HL-60 (cell line): Measurements from ENCODE around the gene PKD1L1.
"Not testable (repeated sequence)": the region's sequence is repeated elsewhere in the genome, so short reads cannot be mapped to it uniquely, and the experiment has no call there.

Experiments
- DNase-seq, 2 experiments: peaks; one replicate each; pipeline ENCODE4 v3.0.0-alpha.2; 2010 to 2020; ENCODE audit warnings: low read depth in 1 of 2, low spot score in 1 of 2
- H3K27ac ChIP-seq: fragments of 250-450 bp; sonication (Bioruptor Pico); replicated peaks from 2 replicates; pipeline ENCODE4 v1.5.1; 2020; ENCODE audit warnings: mild to moderate bottlenecking, moderate library complexity
- H3K27me3 ChIP-seq: fragments of 250-450 bp; sonication (Bioruptor Pico); 2 replicates; pipeline ENCODE4 v1.5.1; 2021; ENCODE audit warnings: mild to moderate bottlenecking, moderate library complexity; ENCODE audit not compliant: insufficient read depth, poor library complexity, severe bottlenecking
- H3K4me3 ChIP-seq: replicated peaks from 2 replicates; pipeline ENCODE4 v1.5.1; 2011; ENCODE audit warnings: mild to moderate bottlenecking, control low read depth, low read length; ENCODE audit not compliant: insufficient read depth
- GABPA ChIP-seq: IDR thresholded peaks from 2 replicates; pipeline ENCODE4 v1.6.1; 2012; ENCODE audit warnings: low read depth
- POLR2AphosphoS5 ChIP-seq: IDR thresholded peaks from 2 replicates; pipeline ENCODE4 v1.6.1; 2012; ENCODE audit warnings: low read depth
- SPI1 ChIP-seq: IDR thresholded peaks from 2 replicates; pipeline ENCODE4 v1.6.1; 2012; ENCODE audit warnings: low read depth, mild to moderate bottlenecking, borderline replicate concordance
- TF ChIP-seq, protein P1 (sequence below): IDR thresholded peaks from 2 replicates; pipeline ENCODE4 v1.6.1; 2012; ENCODE audit warnings: low read depth; ENCODE audit not compliant: insufficient replicate concordance
- TF ChIP-seq, protein P2 (sequence below): IDR thresholded peaks from one replicate; pipeline ENCODE4 v1.5.1; 2011; ENCODE audit warnings: low read length, control low read depth, inconsistent platforms; ENCODE audit not compliant: insufficient read depth

Gene PKD1L1

DNA sequence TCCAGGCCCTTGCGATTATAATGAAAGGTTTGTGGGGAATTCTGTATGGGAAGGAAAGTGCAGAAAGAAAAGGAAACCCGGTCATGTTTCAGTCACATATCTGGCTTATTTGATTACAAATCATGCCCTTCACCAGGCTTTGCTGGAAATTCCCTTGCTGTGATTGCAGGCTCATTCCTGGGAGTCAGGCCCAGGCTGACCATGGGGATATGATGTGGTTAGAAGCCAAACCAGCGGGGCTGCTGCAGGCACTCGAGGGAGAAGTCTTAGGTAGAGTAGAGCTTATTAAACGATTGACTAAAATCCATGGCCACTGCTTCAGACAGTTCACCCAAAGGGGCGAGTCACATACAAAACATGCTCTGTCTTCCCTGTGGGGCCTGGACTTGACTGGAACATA, 16.2 kb downstream of the PKD1L1 start:
- DNase-seq: no peak
- TF ChIP-seq GABPA: no peak
- no peak for TF ChIP-seq POLR2AphosphoS5
- no peak for TF ChIP-seq SPI1
- TF ChIP-seq, protein P1, sequence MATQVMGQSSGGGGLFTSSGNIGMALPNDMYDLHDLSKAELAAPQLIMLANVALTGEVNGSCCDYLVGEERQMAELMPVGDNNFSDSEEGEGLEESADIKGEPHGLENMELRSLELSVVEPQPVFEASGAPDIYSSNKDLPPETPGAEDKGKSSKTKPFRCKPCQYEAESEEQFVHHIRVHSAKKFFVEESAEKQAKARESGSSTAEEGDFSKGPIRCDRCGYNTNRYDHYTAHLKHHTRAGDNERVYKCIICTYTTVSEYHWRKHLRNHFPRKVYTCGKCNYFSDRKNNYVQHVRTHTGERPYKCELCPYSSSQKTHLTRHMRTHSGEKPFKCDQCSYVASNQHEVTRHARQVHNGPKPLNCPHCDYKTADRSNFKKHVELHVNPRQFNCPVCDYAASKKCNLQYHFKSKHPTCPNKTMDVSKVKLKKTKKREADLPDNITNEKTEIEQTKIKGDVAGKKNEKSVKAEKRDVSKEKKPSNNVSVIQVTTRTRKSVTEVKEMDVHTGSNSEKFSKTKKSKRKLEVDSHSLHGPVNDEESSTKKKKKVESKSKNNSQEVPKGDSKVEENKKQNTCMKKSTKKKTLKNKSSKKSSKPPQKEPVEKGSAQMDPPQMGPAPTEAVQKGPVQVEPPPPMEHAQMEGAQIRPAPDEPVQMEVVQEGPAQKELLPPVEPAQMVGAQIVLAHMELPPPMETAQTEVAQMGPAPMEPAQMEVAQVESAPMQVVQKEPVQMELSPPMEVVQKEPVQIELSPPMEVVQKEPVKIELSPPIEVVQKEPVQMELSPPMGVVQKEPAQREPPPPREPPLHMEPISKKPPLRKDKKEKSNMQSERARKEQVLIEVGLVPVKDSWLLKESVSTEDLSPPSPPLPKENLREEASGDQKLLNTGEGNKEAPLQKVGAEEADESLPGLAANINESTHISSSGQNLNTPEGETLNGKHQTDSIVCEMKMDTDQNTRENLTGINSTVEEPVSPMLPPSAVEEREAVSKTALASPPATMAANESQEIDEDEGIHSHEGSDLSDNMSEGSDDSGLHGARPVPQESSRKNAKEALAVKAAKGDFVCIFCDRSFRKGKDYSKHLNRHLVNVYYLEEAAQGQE: no peak
- TF ChIP-seq, protein P2, sequence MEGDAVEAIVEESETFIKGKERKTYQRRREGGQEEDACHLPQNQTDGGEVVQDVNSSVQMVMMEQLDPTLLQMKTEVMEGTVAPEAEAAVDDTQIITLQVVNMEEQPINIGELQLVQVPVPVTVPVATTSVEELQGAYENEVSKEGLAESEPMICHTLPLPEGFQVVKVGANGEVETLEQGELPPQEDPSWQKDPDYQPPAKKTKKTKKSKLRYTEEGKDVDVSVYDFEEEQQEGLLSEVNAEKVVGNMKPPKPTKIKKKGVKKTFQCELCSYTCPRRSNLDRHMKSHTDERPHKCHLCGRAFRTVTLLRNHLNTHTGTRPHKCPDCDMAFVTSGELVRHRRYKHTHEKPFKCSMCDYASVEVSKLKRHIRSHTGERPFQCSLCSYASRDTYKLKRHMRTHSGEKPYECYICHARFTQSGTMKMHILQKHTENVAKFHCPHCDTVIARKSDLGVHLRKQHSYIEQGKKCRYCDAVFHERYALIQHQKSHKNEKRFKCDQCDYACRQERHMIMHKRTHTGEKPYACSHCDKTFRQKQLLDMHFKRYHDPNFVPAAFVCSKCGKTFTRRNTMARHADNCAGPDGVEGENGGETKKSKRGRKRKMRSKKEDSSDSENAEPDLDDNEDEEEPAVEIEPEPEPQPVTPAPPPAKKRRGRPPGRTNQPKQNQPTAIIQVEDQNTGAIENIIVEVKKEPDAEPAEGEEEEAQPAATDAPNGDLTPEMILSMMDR: no peak
- H3K27ac ChIP-seq: no peak overlapping the region
- H3K27me3 ChIP-seq: no peaks in the 10 kb centered on the region
- no peak overlapping the region for H3K4me3 ChIP-seq

DNA sequence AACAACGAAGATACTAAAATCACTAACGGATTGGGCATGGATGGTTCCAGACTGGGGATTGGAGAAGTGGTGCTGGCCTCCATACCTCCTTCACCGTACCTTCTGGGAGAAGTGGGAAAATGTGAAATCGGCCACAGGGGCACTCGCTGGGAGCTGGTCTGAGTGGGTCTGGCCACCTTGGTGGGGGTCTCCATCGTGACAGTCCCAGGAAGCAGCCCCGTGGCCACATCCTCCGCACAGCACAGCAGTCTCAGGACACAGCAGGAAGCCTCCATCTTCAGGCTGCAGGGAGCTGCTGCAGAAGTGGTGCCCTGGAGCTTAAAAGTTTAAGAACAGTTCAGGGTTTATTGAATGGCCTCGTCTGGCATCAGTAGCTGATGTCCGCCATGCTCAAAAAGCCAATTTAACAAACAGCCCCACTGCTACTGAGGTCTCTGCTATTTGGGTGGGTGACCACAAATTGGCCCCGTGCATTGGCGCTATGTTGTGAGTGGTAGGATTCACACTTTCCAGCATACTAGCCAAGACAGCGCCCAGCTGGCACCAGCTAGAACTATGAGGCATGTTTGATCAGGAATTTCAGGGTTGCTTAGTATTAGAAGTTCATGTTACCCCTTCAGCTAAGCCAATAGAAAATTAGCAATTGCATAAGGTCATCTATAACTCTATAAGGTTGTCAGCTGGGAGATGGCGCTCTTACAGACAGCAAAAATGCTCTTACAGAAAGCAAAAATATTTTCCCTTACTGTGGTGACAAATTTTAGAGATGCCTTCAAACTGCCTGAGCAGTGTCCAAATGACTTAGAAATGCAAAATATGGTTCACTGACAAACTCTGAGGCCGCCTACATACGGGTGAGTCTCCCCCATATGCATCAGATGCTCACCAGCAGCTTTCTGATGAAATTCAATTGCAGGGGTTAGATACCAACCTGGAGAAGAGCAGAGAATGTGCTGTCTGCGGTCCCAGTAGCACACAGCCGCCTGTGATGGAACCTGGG, 17.0 kb downstream of the PKD1L1 start:
- H3K27me3 ChIP-seq: no peaks in the 10 kb centered on the region
- TF ChIP-seq POLR2AphosphoS5 (no peak), GABPA (no peak), SPI1 (no peak)
- TF ChIP-seq, protein P2: no peak
- TF ChIP-seq, protein P1: no peak
- no peak for DNase-seq
- H3K4me3 ChIP-seq: no peak overlapping the region
- no peak overlapping the region for H3K27ac ChIP-seq

DNA sequence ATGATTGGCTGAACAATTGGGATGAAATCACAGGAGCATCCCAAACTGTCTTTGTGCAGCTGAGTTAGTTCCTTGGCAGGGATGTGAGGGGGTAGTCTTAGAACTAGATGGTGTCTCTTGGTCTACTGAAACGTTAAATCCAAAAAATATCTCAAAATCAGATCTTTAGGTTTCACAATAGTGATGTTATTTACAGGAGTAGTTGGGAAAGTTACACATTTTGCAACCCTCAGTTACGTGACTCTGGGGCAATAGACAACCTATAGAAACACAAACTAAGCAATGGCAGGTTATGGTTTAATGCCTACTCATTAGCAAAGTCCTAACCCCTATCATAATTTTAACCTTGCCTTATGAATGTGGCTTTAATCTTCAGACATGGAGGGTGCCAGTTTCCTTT, 24.0 kb downstream of the PKD1L1 start:
- no peak for DNase-seq
- TF ChIP-seq, protein P2: no peak
- TF ChIP-seq SPI1 (no peak), POLR2AphosphoS5 (no peak), GABPA (no peak)
- TF ChIP-seq, protein P1: no peak
- no peak overlapping the region for H3K27ac ChIP-seq
- H3K4me3 ChIP-seq: no peak overlapping the region
- no peaks in the 10 kb centered on the region for H3K27me3 ChIP-seq

DNA sequence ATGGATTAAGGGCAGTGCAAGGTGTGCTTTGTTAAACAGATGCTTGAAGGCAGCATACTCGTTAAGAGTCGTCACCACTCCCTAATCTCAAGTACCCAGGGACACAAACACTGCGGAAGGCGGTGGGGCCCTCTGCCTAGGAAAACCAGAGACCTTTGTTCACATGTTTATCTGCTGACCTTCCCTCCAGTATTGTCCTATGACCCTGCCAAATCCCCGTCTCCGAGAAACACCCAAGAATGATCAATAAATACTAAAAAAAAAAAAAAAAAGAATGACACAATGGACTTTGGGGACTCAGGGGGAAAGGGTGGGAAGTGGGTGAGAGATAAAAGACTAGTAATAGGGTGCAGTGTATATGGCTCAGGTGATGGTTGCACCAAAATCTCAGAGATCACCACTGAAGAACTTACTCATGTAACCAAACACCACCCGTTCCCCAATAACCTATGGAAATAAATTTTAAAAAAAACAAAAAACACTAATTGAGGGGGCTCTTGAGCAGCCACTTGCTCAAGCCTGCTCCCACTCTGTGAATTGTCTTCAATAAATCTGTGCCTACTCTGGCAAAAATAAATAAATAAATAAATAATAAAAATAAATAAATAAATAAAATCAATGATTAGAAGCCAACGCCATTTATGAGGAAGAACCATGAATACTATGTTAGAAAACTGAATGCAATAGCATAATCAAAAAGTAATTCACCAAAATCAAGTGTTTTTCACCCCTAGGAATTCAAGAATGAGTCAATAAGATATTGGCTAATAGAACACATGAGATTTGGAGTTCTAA, 25.0 kb downstream of the PKD1L1 start:
- H3K27ac ChIP-seq, H3K4me3 ChIP-seq, H3K27me3 ChIP-seq, DNase-seq: not testable (repeated sequence)

DNA sequence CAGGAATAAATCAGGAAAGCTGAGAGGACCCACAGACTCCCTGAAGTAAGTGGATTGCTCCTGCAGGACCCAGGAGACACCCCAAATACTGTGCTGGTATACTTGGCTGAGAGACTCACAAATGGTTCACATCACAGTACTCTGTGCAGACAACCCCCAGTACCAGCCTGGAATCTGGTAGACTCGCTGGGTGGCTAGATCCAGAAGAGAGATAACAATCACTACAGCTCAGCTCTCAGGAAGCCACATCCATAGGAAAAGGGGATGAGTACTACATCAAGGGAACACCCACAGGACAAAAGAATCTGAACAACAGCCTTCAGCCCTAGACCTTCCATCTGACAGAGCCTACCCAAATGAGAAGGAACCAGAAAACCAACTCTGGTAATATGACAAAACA, 31.8 kb downstream of the PKD1L1 start:
- H3K27me3 ChIP-seq, H3K4me3 ChIP-seq, DNase-seq, H3K27ac ChIP-seq: not testable (repeated sequence)
